Liver (tissue), 9 donors: ENCODE measurements around the gene RXRB. TPM values are rescaled to one million over a fixed set of nuclear protein-coding genes. Genes with fewer than 3 reads are reported as not detected.

ENCODE experiments used
- DNase-seq: peaks from one replicate; pipeline ENCODE4 v3.0.0-alpha.2; 2017; ENCODE audit warnings: low spot score
- H3K27ac ChIP-seq, 2 donors: one replicate each; pipeline ENCODE4 v1.7.0; 2013; ENCODE audit warnings: inconsistent platforms in 2 of 2, low read length in 2 of 2, control low read depth in 1 of 2, low read depth in 1 of 2, mild to moderate bottlenecking in 1 of 2
- H3K27me3 ChIP-seq, 4 donors: one replicate each; pipeline versions ENCODE4 v1.6.1 to v1.7.0; 2013; ENCODE audit warnings: low read length in 3 of 4, inconsistent platforms in 1 of 4, mild to moderate bottlenecking in 1 of 4, moderate library complexity in 1 of 4; ENCODE audit not compliant: control insufficient read depth in 4 of 4, insufficient read depth in 4 of 4
- H3K36me3 ChIP-seq, 4 donors: one replicate each; pipeline versions ENCODE4 v1.6.1 to v1.7.0; 2013; ENCODE audit warnings: low read length in 3 of 4, mild to moderate bottlenecking in 3 of 4, low read depth in 1 of 4, moderate library complexity in 1 of 4; ENCODE audit not compliant: control insufficient read depth in 4 of 4, insufficient read depth in 3 of 4
- H3K4me1 ChIP-seq, 4 donors: one replicate each; pipeline versions ENCODE4 v1.6.1 to v1.7.0; 2013; ENCODE audit warnings: low read length in 3 of 4, mild to moderate bottlenecking in 3 of 4, moderate library complexity in 1 of 4; ENCODE audit not compliant: control insufficient read depth in 4 of 4, insufficient read depth in 4 of 4
- H3K4me3 ChIP-seq, 3 donors: one replicate each; pipeline versions ENCODE4 v1.6.1 to v1.7.0; 2013; ENCODE audit warnings: low read length in 3 of 3, control low read depth in 1 of 3, low read depth in 1 of 3, mild to moderate bottlenecking in 1 of 3
- H3K9ac ChIP-seq, 2 donors: one replicate each; pipeline ENCODE4 v1.7.0; 2013; ENCODE audit warnings: low read length in 2 of 2, mild to moderate bottlenecking in 2 of 2, moderate library complexity in 2 of 2, control low read depth in 1 of 2, low read depth in 1 of 2
- H3K9me3 ChIP-seq, 4 donors: one replicate each; pipeline versions ENCODE4 v1.6.1 to v1.7.0; 2013; ENCODE audit warnings: low read length in 3 of 4; ENCODE audit not compliant: control insufficient read depth in 4 of 4
- ATF3 ChIP-seq: IDR thresholded peaks from 2 replicates; pipeline ENCODE4 v1.6.1; 2016; ENCODE audit warnings: antibody characterized with exemption
- CTCF ChIP-seq: fragments of 150-350 bp; IDR thresholded peaks from 2 replicates; pipeline ENCODE4 v1.5.1; 2017; ENCODE audit warnings: improper control_type of control experiment, low read depth, low read length; ENCODE audit not compliant: missing input control
- EGR1 ChIP-seq, 2 donors: IDR thresholded peaks; 2 replicates each; pipeline ENCODE4 v1.6.1; 2016 to 2018; ENCODE audit warnings: antibody characterized with exemption in 2 of 2, low read depth in 2 of 2
- FOXA1 ChIP-seq: IDR thresholded peaks from 2 replicates; pipeline ENCODE4 v1.6.1; 2016; ENCODE audit warnings: antibody characterized with exemption
- FOXA2 ChIP-seq: IDR thresholded peaks from 2 replicates; pipeline ENCODE4 v1.6.1; 2016; ENCODE audit warnings: antibody characterized with exemption
- GABPA ChIP-seq, 2 donors: IDR thresholded peaks in 1 of 2; conservative IDR thresholded peaks in 1 of 2; 2 replicates each; pipeline ENCODE4 v1.6.1; 2016; ENCODE audit warnings: antibody characterized with exemption in 2 of 2, mild to moderate bottlenecking in 1 of 2, moderate library complexity in 1 of 2
- HNF4A ChIP-seq, 2 donors: conservative IDR thresholded peaks; 2 replicates each; pipeline ENCODE4 v1.6.1; 2016; ENCODE audit warnings: antibody characterized with exemption in 2 of 2, mild to moderate bottlenecking in 2 of 2
- HNF4G ChIP-seq: IDR thresholded peaks from 2 replicates; pipeline ENCODE4 v1.6.1; 2016; ENCODE audit warnings: antibody characterized with exemption
- JUND ChIP-seq, 2 donors: IDR thresholded peaks; 2 replicates each; pipeline ENCODE4 v1.6.1; 2016; ENCODE audit warnings: antibody characterized with exemption in 2 of 2
- MAX ChIP-seq: IDR thresholded peaks from 2 replicates; pipeline ENCODE4 v1.6.1; 2016; ENCODE audit warnings: antibody characterized with exemption
- NR2F2 ChIP-seq: IDR thresholded peaks from 2 replicates; pipeline ENCODE4 v1.6.1; 2016; ENCODE audit warnings: antibody characterized with exemption
- RAD21 ChIP-seq, 2 donors: IDR thresholded peaks; 2 replicates each; pipeline ENCODE4 v1.6.1; 2016; ENCODE audit warnings: antibody characterized with exemption in 2 of 2, mild to moderate bottlenecking in 2 of 2
- REST ChIP-seq: IDR thresholded peaks from 2 replicates; pipeline ENCODE4 v1.6.1; 2016; ENCODE audit warnings: antibody characterized with exemption, mild to moderate bottlenecking
- RXRA ChIP-seq, 2 donors: IDR thresholded peaks; 2 replicates each; pipeline ENCODE4 v1.6.1; 2017 to 2018; ENCODE audit warnings: antibody characterized with exemption in 2 of 2, mild to moderate bottlenecking in 1 of 2
- SP1 ChIP-seq: IDR thresholded peaks from 2 replicates; pipeline ENCODE4 v1.6.1; 2018; ENCODE audit warnings: antibody characterized with exemption, mild to moderate bottlenecking
- TAF1 ChIP-seq: conservative IDR thresholded peaks from 2 replicates; pipeline ENCODE4 v1.6.1; 2016; ENCODE audit warnings: antibody characterized with exemption, mild to moderate bottlenecking
- YY1 ChIP-seq: IDR thresholded peaks from 2 replicates; pipeline ENCODE4 v1.6.1; 2016; ENCODE audit warnings: antibody characterized with exemption, mild to moderate bottlenecking
- ZBTB33 ChIP-seq: IDR thresholded peaks from 2 replicates; pipeline ENCODE4 v1.6.1; 2016; ENCODE audit warnings: antibody characterized with exemption
- WGBS: extraction: QIAGEN DNeasy Blood & Tissue Kit; methylation state at CpG from one replicate; pipeline ENCODE4 v1.1.7; 2013; 5-methylcytosine and 5-hydroxymethylcytosine counted together
- polyA plus RNA-seq, 2 donors: library from polyadenylated mRNA; stranded (reverse) in 1 of 2; unstranded in 1 of 2; fragments of 200-250 nt in 1 of 2; fragments of >200 nt in 1 of 2; fragmentation: Nextera tagmentation in 1 of 2; extraction: Ambion mirVana in 1 of 2; gene quantifications; one replicate each; pipeline versions ENCODE4 v1.2.1 to v1.2.3, GENCODE V29; 2013 to 2015
- total RNA-seq, 2 donors: library from RNA; depleted of rRNA; stranded (reverse); fragments of >200 nt; gene quantifications; one replicate each; pipeline ENCODE4 v1.2.3, GENCODE V29; 2014
- donor health status: healthy.
- donor health status: healthy.
- donor health status: healthy.
- donor health status: healthy.
- donor health status: healthy.

Gene RXRB
- total RNA-seq (10 to 100 TPM in 1 of 2 donors, 1 to 10 TPM in 1; 9.5 to 19.4 TPM), polyA plus RNA-seq (10 to 100 TPM in 1 of 2 donors, 1 to 10 TPM in 1; 7.7 to 13.9 TPM)

- H3K27ac ChIP-seq, result peak within 1 kb of the TSS; percentile 97 to 98
- H3K36me3 ChIP-seq, result peaks cover 3 to 36% (median 23%) of the 10 kb centered on the region in 4 donors
- H3K9ac ChIP-seq, result peak within 1 kb of the TSS; percentile 94 to 97
- no peaks in the 10 kb centered on the region for H3K27me3 ChIP-seq
- under 1% methylated on average over 68 of the region's 68 CpGs for WGBS
- DNase-seq, result peak; percentile 94
- H3K9me3 ChIP-seq, result no peaks in the 10 kb centered on the region
- H3K4me3 ChIP-seq, result peak within 1 kb of the TSS; percentile 76 to 82 (median 81)
- peaks cover 11 to 74% (median 61%) of the 10 kb centered on the region in 4 donors for H3K4me1 ChIP-seq
- no peak for TF ChIP-seq JUND (IDR thresholded peaks at IDR 0.05)
- peak; percentile 77 for TF ChIP-seq REST
- TF ChIP-seq RXRA (IDR thresholded peaks at IDR 0.05), result peak; percentile 84 to 88
- no peak for TF ChIP-seq FOXA2
- peak; percentile 65 for TF ChIP-seq MAX
- no peak for TF ChIP-seq RAD21 (IDR thresholded peaks at IDR 0.05)
- TF ChIP-seq ZBTB33, result peak; percentile 100
- peak; percentile 59 to 91 for TF ChIP-seq GABPA (IDR thresholded peaks at IDR 0.05 in 1 of 2, conservative IDR thresholded peaks at IDR 0.05 in 1 of 2)
- TF ChIP-seq ATF3, result no peak
- TF ChIP-seq YY1, result peak; percentile 100
- peak; percentile 68 for TF ChIP-seq SP1
- peak; percentile 49 for TF ChIP-seq NR2F2
- TF ChIP-seq TAF1, result peak; percentile 89
- TF ChIP-seq HNF4A (conservative IDR thresholded peaks at IDR 0.05), result peak; percentile 15 to 40
- peak; percentile 68 to 85 for TF ChIP-seq EGR1 (IDR thresholded peaks at IDR 0.05; ENCODE audit: low read depth in 2 of 2)
- TF ChIP-seq HNF4G, result no peak
- TF ChIP-seq CTCF, result no peak
- no peak for TF ChIP-seq FOXA1
Measured at GRCh38 chr6:33200219-33201146, at the start of gene RXRB, which contains the start of gene SLC39A7. RXRB (minus strand) TSS chr6:33200665; CDS start chr6:33200476, 189 bp downstream. SLC39A7 (plus strand) TSS chr6:33200867; CDS start chr6:33201246, 379 bp downstream.
